HG03457 (cell line): ENCODE measurements around the gene PHTF1.
"Not testable (repeated sequence)": the region's sequence is repeated elsewhere in the genome, so short reads cannot be mapped to it uniquely, and the experiment has no call there.

ENCODE experiments used
- ATAC-seq: cut with Tn5 transposase; IDR thresholded peaks from one replicate; pipeline ENCODE4 v1.9.1; 2021; ENCODE audit warnings: moderate number of reproducible peaks; ENCODE audit not compliant: unreplicated experiment

Gene PHTF1

DNA sequence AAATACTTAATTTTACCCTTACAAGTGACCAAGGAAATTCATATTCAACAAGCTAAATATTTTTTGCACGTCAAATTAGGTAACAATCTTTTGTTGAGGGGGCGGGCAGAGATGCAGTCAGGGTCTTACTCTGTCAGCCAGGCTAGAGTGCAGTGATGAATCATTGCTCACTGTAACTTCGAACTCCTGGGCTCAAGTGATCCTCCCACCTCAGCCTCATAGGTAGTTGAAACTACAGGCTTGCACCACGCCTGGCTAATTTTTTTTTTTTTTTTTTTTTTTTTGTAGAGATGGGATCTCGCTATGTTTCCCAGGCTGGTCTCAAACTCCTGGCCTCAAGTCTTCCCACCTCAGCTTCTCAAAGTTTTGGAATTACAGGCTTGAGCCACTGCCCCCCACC lies 26.5 kb downstream of the PHTF1 start:
- no peak for ATAC-seq

GRCh38 chr1:113721010-113721409 lies 38.3 kb downstream of the PHTF1 start:
- no peak for ATAC-seq

DNA sequence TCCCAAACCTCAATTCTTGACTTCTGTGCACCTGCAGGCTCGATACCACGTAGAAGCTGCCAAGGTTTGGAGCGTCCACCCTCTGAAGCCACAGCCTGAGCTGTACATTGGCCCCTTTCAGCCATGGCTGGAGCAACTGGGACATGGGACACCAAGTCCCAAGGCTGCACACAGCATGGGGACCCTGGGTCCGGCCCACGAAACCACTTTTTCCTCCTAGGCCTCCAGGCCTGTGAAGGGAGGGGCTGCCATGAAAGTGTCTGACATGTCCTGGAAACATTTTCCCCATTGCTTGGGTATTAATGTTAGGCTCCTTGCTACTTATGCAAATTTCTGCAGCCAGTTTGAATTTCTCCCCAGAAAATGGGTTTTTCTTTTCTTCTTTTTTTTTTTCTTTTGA lies 40.7 kb downstream of the PHTF1 start:
- ATAC-seq = not testable (repeated sequence)

GRCh38 chr1:113717506-113717905 lies 41.8 kb downstream of the PHTF1 start:
- not testable (repeated sequence) for ATAC-seq

GRCh38 chr1:113714606-113715269 lies 44.5 kb downstream of the PHTF1 start:
- ATAC-seq = no peak

DNA sequence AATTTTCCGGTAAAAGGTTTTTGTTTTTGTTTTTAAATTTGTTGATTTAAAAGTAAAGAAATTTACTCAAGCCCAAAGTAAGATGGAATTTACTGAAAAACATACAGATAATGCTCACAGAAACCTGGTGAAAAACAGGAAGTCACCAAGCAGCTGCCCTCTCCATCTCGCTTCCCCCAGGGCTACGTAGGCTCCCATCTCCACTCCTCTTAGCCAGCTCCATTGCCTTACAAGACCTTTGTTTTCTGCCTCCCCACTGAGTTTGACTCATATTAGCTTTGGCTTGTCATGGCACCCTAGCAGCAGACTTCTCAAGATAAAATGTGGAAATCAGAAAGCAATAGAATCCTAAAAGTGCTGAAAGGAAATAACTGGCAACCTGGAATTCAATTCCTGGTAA lies 57.9 kb downstream of the PHTF1 start:
- ATAC-seq = no peak

DNA sequence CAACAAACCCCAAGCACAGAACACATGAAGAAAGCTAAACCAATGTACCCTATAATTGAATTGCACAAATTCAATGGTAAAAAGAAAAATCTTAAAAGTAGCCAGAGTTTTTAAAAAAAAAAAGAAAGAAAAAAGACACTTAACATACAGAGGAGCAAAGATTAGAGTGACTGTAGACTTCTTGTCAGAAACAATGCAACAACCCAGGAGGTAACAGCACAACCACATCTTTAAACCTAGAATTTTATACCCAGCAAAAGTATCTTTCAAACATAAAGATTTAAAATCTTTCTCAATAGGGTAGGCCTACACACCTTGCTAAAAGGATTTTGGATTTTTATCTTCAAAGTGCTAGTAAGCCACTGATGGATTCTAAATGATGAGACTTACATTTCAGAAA lies 64.4 kb downstream of the PHTF1 start:
- ATAC-seq = no peak

GRCh38 chr1:113692824-113693431 lies 66.4 kb downstream of the PHTF1 start:
- ATAC-seq = no peak

DNA sequence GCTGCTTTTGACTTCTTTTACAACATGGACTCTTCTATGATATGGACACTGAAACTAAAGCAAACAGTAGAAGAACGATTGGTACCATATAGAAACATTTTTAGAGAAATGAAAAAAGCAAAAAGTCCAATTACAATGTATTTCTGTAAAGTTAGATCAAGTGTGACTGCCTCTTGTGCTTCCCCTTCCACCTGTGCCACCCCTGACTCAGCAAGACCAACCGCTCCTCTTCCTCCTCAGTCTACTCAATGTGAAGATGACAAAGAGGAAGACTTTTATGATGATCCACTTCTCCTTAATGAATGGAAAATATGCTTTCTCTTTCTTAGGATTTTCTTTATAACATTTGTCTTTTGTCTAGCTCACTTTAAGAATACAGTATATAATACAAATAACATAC lies 66.9 kb downstream of the PHTF1 start:
- no peak for ATAC-seq

DNA sequence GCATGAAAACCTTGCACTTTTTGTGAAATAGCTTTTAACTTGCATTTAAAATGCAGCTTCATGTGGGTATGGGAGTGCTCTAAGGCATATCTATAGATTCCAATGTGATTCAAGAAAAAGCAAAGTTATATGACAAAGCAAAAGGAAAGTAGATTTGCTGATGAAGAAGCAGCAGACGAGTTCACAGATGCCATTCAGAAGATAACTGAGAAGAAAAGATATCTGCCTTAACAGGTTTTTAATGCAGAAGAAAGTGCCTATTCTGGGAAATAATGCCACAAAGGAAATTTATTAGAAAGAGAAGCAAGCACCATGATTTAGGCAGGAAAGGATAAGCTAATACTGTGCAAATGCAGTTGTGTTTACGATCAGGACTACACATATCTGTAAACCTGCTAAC lies 68.1 kb downstream of the PHTF1 start:
- no peak for ATAC-seq

GRCh38 chr1:113686891-113687618 lies 72.2 kb downstream of the PHTF1 start:
- no peak for ATAC-seq

GRCh38 chr1:113684153-113684541 lies 75.1 kb downstream of the PHTF1 start:
- no peak for ATAC-seq

DNA sequence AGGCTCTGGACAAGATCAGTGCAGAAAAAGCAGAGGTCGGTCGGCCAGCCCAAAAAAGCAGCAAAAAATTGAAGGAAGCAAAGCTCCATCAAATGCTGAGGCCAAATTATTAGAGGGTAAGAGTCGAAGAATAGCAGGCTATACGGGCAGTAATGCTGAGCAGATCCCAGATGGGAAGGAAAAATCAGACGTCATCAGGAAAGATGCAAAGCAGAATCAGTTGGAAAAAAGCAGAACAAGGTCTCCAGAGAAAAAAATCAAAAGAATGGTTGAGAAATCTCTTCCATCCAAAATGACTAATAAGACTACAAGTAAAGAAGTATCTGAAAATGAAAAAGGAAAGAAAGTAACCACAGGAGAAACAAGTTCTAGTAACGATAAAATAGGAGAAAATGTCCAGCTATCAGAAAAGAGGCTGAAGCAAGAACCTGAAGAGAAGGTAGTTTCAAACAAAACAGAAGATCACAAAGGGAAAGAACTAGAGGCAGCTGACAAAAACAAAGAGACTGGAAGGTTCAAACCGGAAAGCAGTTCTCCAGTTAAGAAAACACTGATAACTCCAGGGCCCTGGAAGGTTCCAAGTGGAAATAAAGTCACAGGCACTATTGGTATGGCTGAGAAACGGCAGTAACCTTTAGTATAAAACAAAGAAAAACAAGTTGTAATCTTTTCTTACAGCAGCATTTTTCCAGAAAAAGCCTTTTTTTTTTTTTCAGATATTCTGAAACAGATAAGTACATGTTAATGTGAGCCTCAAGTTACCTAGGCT lies 75.7 kb downstream of the PHTF1 start:
- ATAC-seq = no peak

DNA sequence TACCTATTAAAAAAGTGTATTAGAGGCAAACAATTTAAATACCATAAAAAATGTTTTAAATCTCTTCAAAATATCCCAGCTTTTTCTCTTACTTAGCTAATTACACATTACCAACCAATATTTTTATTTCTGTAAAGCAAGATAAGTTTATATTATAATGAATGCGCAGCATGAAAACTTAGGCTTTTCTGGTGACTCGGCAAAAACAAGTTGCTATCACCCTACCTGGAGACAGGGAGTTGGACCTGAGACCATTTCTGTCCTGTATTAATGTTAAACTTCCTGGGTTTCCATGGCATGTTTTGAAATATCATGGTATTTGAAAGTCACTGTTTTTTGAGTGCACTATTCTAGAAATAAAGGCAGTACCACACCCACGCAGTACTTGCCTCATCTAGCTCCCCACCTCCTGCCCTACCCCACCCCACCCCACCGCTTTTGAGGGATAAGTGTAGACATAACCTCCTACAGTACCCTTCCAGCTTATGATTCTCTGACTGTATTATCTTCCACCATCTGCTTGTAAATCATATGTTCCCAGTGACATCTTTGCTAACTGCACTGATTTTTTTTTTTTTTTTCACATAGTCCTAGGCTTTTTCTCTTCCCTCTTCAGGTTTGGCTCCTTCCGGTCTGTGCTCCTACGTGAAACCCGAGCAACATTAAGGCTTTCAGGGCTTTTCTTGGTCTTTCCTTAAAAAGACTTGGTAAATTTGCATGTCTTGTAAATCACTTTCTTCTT lies 77.5 kb downstream of the PHTF1 start:
- no peak for ATAC-seq

DNA sequence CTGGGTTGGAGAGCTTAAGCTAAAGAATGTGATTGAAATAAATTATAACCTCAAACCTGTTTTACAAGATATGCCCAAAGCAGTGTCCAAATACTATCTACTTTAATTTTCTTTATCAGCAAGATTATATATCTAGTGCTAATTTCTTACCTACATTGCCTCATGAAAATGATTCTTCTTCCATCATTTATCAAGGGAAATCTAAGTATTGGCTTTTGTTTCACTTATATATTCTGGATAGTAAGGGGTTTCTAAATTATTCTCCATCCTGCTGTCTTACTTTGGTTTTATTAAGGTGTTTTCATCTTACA lies 81.2 kb downstream of the PHTF1 start:
- ATAC-seq = no peak

DNA sequence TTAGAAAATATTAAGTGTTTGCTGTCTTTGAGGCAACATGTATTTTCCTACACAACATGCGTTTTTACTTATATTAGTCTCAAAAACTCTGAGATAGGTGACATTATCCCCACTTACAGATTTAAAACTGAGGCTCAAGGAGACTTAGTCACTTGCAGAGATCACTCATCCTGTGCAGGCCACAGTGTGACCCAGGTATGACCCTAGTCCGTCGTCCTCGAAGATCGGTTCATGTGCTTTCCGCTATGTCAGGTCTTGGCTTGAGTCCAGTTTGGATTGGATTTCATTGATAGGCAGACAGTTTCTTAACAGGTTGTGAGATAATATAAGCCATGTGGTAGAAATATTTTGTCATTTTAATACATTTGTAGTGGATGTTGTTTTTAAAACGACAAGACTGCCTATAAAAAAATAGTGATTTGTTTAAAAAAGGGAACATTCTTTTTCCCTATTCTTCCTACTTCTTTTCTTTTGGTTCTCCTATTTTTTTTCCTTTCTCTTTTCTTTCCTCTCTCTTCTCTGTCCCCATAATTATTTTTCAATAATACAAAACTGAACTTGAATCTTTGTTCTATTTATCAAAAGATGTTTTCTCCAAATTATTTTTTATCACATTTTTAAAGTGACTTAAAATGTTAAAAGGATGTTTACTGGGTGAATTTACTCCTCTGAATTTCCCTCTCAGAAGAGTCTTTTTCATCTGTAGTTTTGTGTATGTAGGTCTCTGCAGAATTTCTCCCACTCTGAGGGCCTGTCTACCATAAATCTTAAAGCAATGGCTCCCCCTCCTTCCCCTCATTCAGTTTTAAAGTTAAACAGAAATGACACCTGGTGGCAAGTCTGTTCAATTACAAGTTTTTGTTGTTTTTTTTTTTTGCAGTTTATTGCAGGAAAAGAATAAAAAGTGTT lies 81.8 kb downstream of the PHTF1 start:
- ATAC-seq = no peak

DNA sequence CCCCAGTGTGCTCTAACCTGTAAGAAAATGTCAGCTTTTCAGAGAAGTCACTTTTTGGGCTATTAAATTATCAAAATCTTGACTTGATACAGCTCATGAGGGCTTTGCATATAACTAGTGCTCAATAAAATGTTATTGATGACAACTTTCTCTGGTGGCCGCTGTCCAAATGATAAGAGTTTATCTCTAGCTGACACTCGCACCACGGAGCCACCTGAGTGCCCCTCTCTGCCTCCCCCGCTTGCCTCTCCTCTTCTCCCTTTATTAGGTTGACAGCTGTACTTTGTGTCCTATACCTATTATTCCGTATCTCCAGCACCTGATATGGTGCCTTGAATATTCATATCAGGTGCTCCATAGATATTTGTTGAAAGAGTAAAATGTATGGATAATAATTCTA lies 82.8 kb downstream of the PHTF1 start:
- ATAC-seq = no peak

- ATAC-seq = no peak
Observed at GRCh38 chr1:113675302-113675701, 84.0 kb downstream of the PHTF1 start.

DNA sequence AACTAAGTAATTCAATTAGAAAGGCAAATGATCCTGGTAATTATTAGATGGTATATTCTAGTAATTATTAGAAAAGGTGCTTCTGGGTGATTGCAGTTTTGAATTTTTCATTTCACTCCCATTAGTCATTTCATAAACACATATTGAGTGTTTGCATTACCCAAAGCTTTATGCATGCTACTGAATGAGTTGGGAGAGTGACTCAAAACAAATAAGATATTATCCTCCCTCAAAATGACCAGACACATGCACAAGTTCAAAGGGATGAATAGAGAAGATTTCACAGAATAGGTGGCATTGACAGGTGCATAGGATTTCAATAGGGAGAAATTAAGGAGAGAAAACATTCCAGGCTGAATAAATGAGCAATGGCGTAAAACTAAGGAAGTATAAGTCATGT lies 84.7 kb downstream of the PHTF1 start:
- ATAC-seq = no peak

GRCh38 chr1:113672491-113672890 lies 86.8 kb downstream of the PHTF1 start:
- ATAC-seq = no peak
